Endothelial cell of hepatic sinusoid (primary cell): ENCODE results near the gene ITM2B.

Experiments
- in situ Hi-C: cut with HindIII; loops from 2 replicates; pipeline ENCODE4 v1.10.0; 2017; ENCODE audit warnings: low sequenced_read_pairs

The ITM2B gene

DNA sequence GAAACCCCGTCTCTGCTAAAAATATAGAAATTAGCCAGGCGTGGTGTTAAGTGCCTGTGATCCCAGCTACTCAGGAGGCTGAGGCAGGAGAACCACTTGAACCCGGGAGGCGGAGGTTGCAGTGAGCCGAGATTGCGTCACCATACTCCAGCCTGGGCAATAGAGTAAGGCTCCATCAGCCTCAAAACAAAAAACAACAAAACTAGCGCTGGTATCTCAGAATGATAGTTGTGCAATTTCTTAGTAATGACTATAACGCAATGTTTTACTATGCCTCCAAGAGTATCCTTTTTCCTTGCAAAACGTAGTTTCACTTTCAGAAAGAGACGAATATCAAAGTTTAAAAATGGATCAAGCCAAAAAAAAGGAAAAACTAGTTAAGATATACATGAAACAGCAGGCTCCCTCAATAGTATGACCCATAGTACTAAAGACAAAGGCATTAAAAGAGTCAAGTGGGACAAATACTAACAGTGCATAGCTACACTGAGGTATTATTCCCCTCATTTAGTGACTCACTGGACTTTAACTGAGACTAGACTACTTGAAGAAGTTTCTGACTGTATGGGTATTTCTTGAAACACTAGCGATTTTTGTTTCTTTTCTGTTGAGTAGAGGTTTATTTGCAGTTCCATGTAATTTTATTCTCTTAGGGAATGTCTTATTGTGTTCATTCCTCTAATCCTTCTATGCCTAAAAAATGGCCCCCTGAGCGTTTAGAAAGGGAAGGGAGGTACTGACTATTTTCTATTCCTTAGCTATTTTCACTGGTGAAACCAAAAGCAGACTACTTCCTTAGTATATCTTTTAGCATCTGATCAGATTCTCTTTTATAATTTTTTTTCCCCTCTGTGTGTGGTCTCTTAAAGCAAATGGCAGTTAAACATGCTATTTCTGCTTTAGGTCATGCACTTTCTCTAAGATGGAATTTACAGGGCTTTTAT lies 10.4 kb upstream of the ITM2B start:
- in situ Hi-C loops: no loop called here

DNA sequence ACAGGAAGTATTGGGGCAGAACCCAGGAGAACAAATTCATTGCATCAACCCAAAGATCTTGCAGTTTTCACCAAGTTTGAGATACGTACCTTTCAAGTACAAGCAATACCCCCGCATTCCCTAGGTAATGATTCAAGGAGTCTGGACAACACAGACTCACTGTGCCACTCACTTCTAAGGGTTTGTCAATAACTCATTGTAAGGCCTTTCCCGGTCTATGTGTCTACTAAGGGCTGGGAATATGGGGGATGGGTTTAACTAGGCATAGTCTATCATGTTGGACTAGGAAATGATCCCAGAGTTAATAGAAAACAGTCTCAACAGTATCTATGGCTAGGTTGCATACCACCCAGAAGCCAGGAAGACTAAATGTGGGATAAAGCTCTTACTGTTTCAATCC lies 8.3 kb upstream of the ITM2B start:
- in situ Hi-C loops: no loop called here

DNA sequence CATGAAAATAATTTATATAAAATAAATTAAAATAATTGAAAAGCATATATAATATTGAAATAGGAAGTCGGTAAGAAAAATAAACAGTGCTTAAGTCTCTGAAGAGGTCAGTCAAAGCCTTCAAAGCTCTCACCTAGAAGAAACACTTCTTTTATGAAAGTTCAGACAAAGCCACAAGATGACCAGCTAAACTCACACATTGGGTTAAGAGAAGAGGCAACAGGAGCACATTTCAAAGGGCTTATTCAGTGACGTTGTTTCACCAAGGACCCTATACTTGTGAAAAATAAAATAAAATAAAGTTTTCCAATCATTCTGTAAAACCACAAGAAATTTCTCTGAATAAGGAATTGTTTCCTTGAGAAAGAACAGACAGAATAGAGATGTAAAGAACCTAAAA lies 2.5 kb upstream of the ITM2B start:
- in situ Hi-C loops: no loop called here

DNA sequence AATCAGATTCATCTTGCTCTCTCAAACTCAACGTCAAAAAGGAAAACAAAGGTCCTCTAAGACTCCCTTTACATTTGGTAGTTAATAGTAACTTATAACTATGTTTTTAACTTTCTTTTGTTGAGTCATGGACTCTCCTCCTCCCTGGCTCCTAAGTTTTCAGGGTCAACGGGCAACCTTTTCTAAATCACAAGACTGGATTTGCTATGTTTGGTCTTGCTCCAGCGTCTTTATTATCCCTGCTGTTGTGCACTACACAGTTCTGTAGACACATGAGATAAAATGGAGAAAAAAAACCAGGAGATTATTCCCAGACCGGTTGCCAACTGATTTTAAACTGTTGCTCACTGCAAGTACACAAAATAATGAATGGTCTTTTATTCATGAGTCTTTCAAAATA lies 1.9 kb upstream of the ITM2B start:
- in situ Hi-C loops: no loop called here

DNA sequence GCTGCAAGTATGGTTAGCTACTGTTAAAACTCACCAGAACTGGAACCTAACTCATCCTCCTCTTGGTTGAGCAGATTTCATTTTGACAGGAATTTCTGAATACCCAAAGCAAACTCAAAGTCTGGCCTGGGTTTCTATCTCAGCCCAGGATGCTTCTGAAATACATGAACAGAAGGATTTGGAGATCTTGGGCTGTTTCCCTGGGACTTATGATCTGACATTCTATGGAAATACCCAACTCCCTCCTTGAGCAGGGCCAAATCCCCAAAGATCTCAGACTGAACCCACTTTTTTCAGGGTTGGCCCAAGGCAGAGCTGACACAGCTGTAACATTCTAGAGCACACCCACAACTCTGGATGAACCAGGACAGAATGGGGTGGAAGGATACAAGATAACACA lies 1.1 kb upstream of the ITM2B start:
- in situ Hi-C loops: no loop called here

DNA sequence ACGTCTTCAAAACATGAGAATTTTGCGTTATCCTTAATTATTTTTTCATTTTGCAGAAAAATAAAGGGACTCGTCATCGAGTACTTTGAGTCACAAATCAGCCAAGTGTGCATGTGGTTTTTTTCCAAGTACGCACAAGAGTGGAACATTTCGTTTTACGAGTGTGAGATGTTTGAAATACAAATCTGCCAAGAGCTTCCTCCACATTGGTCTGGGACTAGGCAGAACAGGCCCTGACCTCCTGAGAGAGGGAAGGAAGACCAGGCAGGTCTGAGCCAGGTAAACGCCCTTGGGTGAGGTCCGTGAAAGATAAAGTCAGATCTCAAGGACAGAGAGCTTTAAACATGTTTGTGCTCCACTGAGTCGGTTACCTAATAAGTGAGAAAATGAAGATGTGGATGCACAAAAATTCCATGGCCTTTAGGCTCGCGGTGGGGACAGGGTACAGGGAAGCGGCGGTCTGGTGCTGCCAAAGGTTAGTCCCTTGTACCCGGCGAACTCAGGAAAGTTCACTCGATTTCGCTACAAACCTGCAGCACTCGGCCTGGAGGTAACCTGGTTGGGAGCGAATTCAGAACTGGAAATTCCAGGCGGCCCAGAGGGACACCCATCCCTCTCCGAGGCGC lies 473 bp upstream of the ITM2B start:
- in situ Hi-C loops: no loop called here

DNA sequence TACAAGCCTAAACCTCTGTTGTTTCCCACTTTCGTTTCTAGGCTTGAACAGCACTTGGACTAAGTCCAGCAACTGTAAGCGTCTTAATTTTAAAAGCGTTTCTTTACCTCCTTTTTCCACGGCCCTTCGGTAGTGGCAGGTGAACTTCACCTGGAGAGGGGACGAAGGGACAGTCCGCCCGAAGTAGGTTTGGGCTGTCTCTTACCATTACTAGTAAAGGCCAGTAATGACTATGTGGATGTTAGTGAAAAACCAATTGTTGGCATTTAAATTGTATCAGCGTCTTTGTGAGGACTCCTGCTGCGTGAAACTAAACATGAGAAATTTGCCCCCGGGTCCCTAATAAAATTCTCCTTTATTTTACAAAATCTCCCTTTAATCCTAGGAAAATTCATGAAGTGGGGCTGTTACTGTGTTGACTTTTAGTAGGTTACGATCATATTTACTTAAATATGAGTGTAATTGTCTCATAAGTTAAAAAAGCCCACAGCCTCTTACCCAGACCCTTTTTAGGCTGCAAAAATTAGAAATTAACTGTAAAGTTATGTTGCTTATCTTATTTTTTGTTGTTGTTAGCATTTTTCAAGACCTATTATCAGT lies 983 bp downstream of the ITM2B start:
- in situ Hi-C loops: no loop called here

DNA sequence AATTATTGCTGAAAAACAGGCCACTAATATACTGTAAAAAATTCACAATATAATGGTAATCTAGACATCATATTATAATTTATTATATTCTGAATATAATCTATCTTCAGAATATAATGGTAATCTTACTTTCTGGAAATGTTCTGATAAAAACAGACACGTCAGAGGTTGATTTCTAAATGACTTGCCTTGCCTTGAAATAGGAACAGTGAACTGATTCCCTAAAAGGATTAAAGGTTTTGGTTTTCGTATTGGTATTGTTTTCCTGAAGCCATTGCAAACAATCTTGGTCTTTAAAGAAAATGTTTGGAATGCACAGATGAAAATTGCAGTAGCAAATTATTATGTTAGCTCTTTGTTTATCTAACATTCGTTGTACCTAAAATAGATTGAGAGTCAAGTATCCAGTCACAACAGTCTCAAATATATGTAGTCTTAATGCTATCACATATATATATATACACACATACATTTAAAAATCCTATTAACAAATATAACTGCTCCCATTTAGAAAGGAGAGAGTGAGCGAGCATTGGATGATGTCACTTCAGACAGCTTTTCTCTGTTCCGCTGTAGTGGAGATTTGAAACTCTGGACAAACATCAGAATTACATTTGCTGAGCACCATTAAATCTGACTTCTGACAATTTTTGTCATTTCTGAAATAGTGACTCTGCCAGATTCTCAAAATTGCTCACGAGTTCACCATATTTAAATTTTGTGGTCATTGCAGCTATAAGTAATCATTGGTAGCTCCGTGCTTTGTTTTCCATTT lies 1.7 kb downstream of the ITM2B start:
- in situ Hi-C loops: loop anchor here (5.0 kb wide), 1 partner anchor 102 kb away; no protein-coding TSS in a partner anchor

DNA sequence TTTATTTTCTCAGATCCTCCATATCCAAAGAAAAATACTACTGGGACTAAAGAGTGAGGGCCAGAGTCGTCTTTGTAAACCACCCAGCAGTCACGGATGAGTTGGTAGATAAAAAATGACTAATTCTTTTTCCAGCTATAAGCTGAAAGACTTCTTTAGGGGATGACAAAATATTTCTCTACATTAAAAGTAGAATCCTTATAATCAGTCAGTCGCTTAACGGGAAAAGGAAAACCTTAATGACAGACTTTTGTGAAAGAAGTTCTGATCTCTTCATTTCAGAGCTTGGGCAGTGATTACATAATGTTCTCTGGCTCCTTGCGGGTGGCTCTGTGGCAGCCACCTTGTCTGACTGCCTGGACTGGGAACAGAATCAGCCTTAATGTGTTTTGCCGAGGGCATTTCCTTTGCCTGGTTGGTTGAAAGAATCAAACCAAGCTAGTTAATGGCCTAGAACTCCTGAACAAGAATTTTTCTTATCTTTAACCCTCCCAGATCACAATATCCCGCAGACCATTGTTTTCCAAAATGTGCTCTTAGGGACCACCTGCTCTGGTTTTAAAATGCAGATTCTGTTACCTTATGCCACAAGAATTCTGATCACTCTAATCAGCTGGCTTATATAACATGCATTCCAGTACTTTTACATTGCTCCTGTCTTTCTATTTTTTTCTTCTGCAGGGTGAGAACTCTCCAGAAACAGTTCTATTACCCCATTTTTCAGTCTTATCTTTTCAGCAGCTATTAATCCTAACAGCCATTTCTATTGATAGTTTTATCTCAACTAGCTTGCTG lies 2.5 kb downstream of the ITM2B start:
- in situ Hi-C loops: loop anchor here (5.0 kb wide), 1 partner anchor 103 kb away; no protein-coding TSS in a partner anchor

DNA sequence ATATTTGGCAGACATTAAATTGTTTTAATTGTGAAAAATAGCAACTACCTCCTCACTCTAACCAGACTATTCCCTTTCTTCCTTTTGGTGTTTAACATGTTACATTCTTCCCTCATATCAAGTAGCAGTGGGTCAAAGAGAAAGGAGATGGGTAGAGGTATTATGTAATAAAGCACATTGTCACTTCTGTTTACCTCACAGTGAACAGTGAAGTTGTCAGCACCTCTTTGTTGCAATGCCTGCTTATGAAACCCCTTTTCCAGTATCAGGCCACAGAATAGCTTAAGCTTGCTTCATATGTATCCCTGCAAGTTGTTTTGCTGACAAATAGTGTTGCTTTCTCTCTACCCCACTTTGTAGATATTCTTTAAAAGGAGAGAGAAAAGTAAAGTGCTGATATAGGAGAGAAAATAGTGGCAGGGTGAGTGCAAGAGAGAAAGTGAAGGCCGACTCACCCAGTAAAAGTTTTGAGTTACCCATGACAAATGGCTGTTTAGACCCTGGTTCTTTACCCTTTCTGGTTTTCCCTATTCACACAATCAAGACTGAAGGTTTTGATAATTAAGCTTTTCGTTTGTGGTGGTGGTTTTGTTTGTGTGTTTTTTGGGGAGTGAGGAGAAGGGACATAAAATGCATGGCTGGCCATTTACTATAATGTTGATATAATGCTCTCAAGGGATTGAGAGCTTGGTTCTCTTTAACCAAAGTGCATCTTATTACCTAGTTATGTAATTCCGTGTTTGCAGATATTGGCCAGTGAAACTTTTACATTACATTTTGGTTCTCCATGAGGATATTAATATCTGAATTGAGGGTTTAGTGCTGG lies 3.7 kb downstream of the ITM2B start:
- in situ Hi-C loops: loop anchor here (5.0 kb wide), 1 partner anchor 104 kb away; no protein-coding TSS in a partner anchor

DNA sequence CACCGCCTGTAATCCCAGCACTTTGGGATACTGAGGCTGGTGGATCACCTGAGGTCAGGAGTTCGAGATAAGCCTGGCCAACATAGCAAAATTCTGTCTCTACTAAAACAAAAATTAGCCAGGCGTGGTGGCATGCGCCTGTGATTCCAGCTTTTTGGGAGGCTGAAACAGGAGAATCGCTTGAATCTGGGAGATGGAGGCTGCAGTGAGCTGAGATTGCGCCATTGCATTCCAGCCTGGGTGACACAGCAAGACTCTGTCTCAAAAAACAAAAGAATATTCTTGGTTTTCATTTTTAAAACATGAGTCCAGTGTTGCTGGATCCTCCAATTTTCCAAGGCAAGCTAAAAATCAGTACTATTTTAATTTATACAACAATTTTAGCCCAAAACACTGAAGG lies 6.4 kb downstream of the ITM2B start:
- in situ Hi-C loops: loop anchor here (5.0 kb wide), 1 partner anchor 107 kb away; no protein-coding TSS in a partner anchor

DNA sequence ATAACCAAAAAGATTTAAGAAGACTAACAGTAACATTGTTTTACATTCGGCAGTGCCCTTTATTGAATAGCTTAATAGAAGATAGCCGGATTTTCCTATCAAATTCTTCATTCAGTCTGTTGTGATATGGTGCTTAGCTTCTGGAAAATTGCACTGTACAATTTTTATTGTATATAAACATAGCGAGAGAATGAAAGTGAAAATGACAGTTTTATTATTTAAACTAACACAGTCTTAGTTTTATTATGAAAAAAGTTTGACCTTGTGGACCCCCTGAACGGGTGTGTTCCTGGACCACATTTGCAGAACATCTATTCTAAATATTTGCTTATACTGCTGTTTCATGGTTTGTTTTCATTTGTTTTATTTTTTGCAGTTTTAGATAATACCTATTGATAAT lies 8.6 kb downstream of the ITM2B start:
- in situ Hi-C loops: no loop called here

DNA sequence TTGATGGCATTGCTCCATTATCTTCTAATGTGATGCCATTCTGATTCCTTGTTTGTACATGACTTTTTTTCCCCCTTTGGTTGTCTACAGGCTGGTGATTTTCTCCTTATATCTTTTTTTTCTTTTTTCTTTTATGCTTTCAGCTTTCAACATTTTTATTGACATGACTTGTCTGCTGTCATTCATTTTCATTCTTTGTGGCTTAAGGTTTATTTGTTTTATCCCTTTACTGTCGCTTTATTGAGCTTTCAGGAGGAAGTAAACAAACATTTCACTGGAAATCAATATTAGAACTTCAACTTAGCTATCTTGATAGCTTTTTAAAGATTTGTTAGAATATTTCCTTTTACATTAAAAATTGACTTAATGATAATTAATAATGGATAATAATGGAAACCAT lies 9.7 kb downstream of the ITM2B start:
- in situ Hi-C loops: no loop called here

DNA sequence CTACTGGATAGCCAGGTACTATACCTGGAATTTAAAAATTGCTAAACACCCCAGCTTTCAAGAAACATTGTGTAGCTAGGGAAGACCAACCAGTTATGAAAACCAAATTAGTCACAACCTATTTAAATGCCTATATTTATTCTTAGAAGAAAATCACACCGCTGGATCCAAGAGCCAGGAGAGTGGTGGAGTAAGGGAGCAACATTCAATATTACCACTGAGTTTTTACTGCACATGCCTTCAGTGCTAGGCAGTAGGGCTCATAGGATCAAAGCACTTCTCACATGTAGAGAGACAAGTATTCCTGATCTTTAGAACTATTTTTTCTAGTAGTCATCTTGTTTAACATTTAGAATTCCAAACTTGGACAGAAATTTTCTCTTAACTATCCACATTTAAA lies 11.2 kb downstream of the ITM2B start:
- in situ Hi-C loops: no loop called here

DNA sequence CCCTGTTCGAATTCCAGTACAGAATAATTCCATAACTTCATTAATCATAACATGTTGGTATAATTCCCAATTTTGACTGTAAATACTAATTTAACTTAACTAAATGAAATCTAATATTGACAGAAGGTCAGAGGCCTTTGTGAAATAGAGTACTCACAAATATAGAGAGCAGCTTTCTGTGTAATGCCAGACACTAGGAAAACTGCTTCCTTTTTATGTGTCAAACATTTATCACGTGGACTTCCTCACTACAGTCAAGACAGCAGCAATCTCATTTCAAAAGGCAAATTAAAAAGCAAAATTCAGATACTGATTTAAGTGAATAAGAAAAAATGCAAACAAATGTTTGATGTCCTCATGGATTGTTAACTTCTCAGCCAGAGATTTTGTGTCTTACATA lies 13.1 kb downstream of the ITM2B start:
- in situ Hi-C loops: no loop called here

DNA sequence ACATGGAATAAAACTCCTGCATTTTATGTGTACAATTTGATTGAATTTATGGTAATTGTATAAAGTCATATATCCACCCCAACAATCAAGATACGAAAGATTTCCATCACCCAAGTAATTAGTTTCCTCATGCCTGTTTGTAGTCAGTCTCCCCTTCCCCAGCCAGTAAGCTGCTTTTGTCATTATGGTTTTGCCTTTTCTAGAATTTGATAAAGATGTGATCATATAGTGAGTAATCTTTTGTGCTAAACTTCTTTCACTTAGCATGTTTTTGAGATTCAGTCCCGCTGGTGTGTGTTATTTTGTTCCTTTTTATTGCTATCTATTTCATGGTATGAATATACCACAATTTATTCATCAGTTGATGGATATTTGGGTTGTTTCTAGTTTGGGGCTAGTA lies 16.0 kb downstream of the ITM2B start:
- in situ Hi-C loops: no loop called here

DNA sequence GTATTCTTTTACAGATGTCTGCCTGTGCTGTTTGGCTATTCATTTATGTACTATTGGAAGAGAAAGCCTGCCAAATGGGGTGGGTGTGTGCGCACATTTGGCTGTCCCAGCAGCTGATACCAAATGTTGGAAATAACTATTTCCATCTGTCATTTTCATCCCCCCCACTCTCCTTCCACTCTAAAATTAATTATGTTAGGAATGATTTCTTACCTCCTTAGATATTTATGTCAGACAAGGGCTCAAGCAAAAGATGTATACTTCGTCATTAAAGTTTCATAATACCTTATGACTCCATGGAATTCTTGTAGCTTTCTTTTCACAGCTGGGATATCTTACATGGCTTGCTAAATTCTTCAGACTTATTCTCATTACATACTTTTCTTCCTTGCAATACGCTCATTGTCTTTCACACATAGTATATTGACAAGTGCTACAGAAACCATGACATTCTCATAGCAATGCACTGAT lies 18.6 kb downstream of the ITM2B start:
- in situ Hi-C loops: no loop called here

DNA sequence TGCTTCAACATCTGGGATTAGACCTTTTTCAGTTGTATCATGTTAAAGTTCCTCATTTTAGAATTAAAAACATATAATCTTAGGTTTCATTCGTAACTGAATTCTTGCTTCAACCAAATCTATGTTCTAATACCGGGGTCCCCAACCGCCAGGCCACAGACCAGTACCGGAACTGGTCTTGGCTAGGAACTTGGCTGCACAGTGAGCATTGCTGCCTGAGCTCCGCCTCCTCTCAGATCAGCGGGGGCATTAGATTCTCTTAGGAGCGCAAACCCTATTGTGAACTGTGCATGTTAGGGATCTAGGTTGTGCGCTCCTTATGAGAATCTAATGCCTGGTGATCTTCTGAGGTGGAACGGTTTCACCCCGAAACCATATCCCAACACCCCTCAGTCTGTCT lies 19.2 kb downstream of the ITM2B start:
- in situ Hi-C loops: no loop called here

DNA sequence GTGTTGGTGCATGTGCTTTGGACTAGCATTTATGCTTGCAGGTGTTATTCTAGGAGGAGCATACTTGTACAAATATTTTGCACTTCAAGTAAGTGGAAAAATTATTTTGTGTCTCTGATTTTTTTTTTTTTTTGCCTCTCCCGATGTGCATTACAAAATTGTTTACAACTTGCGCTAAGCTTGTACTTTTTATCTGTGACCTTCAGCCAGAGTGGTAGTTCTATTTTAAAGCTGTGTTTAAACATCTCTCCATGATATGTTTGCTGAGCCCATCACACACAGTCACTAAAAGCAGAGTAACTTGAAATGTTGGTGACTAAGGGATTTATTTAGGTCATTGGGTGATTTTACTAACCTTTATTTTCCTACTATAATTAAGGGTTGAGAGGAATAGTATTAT lies 20.8 kb downstream of the ITM2B start:
- in situ Hi-C loops: no loop called here
